Ovary (tissue), 10 donors: Measurements from ENCODE around the gene GABRG3. TPM values are rescaled to one million over a fixed set of nuclear protein-coding genes. Genes with fewer than 3 reads are reported as not detected.

Source experiments
- DNase-seq, 5 donors: peaks; one replicate each; pipeline ENCODE4 v3.0.0-alpha.2; 2019 to 2020
- H3K27ac ChIP-seq, 2 donors: fragments of 200-600 bp; one replicate each; pipeline versions ENCODE4 v1.5.1 to v1.8.0; 2019 to 2022
- H3K27me3 ChIP-seq: fragments of 200-600 bp; one replicate; pipeline ENCODE4 v1.8.0; 2022
- H3K36me3 ChIP-seq: fragments of 200-600 bp; sonication (generic); one replicate; pipeline ENCODE4 v1.5.1; 2019
- H3K4me1 ChIP-seq: one replicate; pipeline ENCODE4 v1.8.1; 2013; ENCODE audit warnings: mild to moderate bottlenecking, moderate library complexity; ENCODE audit not compliant: insufficient read depth
- H3K4me3 ChIP-seq: fragments of 200-600 bp; sonication (generic); one replicate; pipeline ENCODE4 v1.5.1; 2017
- H3K9me3 ChIP-seq, 2 donors: fragments of 200-600 bp in 1 of 2; sonication (generic) in 1 of 2; one replicate each; pipeline versions ENCODE4 v1.5.1 to v1.8.1; 2013 to 2019; ENCODE audit warnings: mild to moderate bottlenecking in 1 of 2, moderate library complexity in 1 of 2
- EP300 ChIP-seq: sonication (generic); formaldehyde crosslinking; IDR thresholded peaks from one replicate; pipeline ENCODE4 v1.6.1; 2017; ENCODE audit warnings: antibody characterized with exemption
- POLR2A ChIP-seq: fragments of 450-650 bp; IDR thresholded peaks from one replicate; pipeline ENCODE4 v1.6.1; 2017; ENCODE audit warnings: antibody characterized with exemption, mild to moderate bottlenecking, moderate library complexity
- WGBS, 3 donors: extraction: QIAGEN DNeasy Blood & Tissue Kit in 1 of 3; methylation state at CpG; one replicate each; pipeline versions ENCODE4 v1.1.5 to v1.1.7; 2013 to 2017; 5-methylcytosine and 5-hydroxymethylcytosine counted together
- intact Hi-C, 4 donors: fragments of 100-400 bp; cut with DNase I; formaldehyde crosslinking; loops; one replicate each; pipeline versions ENCODE4 v1.11.0 to v1.15.1; 2022 to 2023
- long read RNA-seq, 3 donors: library from polyadenylated mRNA in 2 of 3; unstranded in 2 of 3; transcript quantifications; one replicate each; pipeline ENCODE4 v2.0.0 and lab custom pipeline, GENCODE V29; 2021 to 2026
- polyA plus RNA-seq, 2 donors: library from polyadenylated mRNA; stranded (reverse); fragments of 200-250 nt in 1 of 2; fragments of 350-450 nt in 1 of 2; fragmentation: Illumina TruSeq in 1 of 2; extraction: RNeasy Lipid Tissue Mini Kit (QIAGEN cat#74804) in 1 of 2; gene quantifications; one replicate each; pipeline ENCODE4 v1.2.3, GENCODE V29; 2013 to 2014
- total RNA-seq, 7 donors: library from RNA; depleted of rRNA in 2 of 7; stranded (reverse); fragments of >200 nt in 2 of 7; fragmentation: NEBNext Ultra II Directional in 3 of 7; extraction: Animal tissue kit (Norgen Biotek cat#: 25700) in 3 of 7; gene quantifications; one replicate each; pipeline versions ENCODE4 v1.1.0 to v1.2.4, GENCODE V29; 2016 to 2023
- TF ChIP-seq, protein P1 (sequence below), 3 donors: fragments of 450-650 bp in 2 of 3; fragments of 200-600 bp in 1 of 3; IDR thresholded peaks; one replicate each; pipeline versions ENCODE4 v1.5.1 to v1.8.0; 2016 to 2022; ENCODE audit warnings: antibody characterized with exemption in 3 of 3, mild to moderate bottlenecking in 1 of 3
- donor health status: DM: no; HTN: no; CAD: no; lungs with moderate emphysema.
- donor health status: DM: no; HTN: no; CAD: no.
- donor health status: Bipolar disorder and iron deficiency.
- donor health status: DM: yes; HTN: yes; CAD: no.
- donor health status: DM: no; HTN: no; CAD: no.
- donor health status: DM: yes; HTN: yes; CAD: no.

The GABRG3 gene
- total RNA-seq (under 1 TPM in 1 of 7 donors, not detected in 6; 0.13 TPM), polyA plus RNA-seq (under 1 TPM; 0.01 to 0.18 TPM)
- long read RNA-seq, donor 1 = 0 reads
- long read RNA-seq, donor 2 = 0 reads
- long read RNA-seq, donor 3 = 0 reads

DNA sequence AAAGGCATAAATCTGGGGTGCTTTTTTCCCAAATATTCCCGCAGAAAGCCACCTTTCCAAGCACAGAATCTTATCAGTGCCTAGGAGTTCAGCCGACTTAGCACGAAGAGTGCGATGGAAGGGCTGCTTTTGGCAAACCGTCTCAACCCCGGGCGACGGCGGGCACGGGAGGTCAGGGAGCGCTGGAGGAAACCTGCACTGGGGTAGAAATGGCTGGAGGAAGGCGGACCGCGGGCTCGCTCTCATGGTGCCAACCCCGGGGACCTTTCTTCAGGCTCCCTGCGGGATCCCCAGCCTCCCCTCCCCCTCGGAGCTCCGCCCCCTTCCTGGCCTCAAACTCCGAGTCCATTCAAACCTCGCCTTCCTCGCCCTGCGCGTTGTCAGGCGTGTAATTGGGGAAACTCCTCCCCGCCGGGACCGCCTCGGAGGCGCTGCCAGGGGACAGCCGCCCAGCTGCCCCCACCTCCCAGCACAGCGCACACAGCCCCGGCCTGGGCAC, at the start of gene GABRG3:
Gene GABRG3 (plus strand): TSS at position 470 of the 499 bp plus-strand sequence.
- no peak within 1 kb of the TSS for H3K4me3 ChIP-seq
- TF ChIP-seq EP300 (no peak), POLR2A (no peak)
- TF ChIP-seq, protein P1, sequence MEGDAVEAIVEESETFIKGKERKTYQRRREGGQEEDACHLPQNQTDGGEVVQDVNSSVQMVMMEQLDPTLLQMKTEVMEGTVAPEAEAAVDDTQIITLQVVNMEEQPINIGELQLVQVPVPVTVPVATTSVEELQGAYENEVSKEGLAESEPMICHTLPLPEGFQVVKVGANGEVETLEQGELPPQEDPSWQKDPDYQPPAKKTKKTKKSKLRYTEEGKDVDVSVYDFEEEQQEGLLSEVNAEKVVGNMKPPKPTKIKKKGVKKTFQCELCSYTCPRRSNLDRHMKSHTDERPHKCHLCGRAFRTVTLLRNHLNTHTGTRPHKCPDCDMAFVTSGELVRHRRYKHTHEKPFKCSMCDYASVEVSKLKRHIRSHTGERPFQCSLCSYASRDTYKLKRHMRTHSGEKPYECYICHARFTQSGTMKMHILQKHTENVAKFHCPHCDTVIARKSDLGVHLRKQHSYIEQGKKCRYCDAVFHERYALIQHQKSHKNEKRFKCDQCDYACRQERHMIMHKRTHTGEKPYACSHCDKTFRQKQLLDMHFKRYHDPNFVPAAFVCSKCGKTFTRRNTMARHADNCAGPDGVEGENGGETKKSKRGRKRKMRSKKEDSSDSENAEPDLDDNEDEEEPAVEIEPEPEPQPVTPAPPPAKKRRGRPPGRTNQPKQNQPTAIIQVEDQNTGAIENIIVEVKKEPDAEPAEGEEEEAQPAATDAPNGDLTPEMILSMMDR (IDR thresholded peaks at IDR 0.05) = no peak
- H3K27me3 ChIP-seq = no peaks in the 10 kb centered on the region
- WGBS, 3 donors = 1 to 3% (median 2%) methylated on average over 19 to 33 of the region's 33 CpGs
- DNase-seq = no peak
- intact Hi-C loops = no loop called here
- H3K9me3 ChIP-seq = no peaks in the 10 kb centered on the region
- no peaks in the 10 kb centered on the region for H3K36me3 ChIP-seq
- no peak within 1 kb of the TSS for H3K27ac ChIP-seq
- no peaks in the 10 kb centered on the region for H3K4me1 ChIP-seq

DNA sequence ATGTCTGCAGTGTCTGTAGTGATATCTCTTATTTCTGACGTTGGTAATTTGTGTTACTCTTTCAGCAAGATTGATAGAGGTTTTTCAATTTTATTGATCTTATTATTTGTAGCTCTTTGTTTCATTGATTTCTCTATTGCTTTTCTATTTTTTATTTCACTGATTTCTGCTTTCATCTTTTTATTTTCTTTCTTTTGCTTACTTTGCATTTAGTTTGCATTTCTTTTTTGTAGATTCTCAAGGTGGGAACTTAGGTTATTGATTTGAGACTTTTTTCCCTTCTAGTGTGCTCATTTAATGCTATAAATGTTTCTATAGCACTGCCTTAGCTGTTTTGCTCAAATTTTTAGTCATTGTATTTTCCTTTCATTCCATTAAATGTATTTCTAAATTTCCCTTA, 49.5 kb upstream of the GABRG3 start:
- intact Hi-C loops = no loop called here
- WGBS, 3 donors = 56 to 82% (median 67%) methylated on average over 1 of the region's 1 CpG

DNA sequence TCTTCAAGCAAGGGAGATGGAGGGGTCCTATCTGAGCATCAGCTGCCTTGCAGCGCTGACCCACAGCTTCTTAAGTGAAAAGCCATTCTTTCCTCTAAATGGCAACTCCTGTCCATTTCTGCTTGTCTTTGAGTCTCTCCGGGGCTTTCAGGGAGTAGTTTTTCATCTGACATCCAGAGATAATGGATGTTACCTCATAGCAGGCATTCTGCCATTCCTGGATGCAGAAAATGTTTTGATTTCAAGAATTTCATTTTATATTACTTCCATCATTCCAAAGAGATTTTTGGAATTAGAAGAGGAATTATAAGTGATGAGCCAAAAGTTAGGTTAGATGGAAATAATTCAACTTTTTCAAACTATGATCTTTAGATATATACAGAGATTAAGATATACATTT, 44.9 kb upstream of the GABRG3 start:
- no peak for DNase-seq
- WGBS, 3 donors = 35 to 50% (median 49%) methylated on average over 2 of the region's 2 CpGs

More for the DNA sequence above, 49.5 kb upstream of the GABRG3 start:
- Histone ChIP-seq H3K4me3 (no peak overlapping the region), H3K27me3 (no peaks in the 10 kb centered on the region), H3K4me1 (no peaks in the 10 kb centered on the region), H3K9me3 (no peaks in the 10 kb centered on the region), H3K36me3 (no peaks in the 10 kb centered on the region), H3K27ac (no peak overlapping the region)
- no peak for DNase-seq
- no peak for TF ChIP-seq POLR2A
- no peak for TF ChIP-seq EP300
- TF ChIP-seq, protein P1 (IDR thresholded peaks at IDR 0.05) = no peak

DNA sequence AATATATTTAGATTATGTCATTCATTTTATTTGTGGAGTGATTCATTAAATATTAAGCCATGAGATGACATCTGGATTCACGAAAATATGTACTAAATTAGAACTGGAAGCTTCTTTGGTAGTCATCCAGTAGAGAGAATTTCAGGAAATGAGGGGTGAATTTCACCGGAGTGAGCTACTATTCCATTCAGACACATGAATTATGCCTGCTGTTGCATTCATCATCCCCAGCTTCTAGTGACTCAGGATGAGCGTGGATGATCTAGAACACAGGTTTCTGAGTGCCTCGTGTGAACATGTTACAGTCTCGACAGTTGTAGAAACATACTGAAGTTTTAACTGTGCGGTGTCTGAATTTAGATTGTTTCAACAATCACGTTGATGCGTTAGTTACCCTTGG, 42.9 kb upstream of the GABRG3 start:
- H3K4me1 ChIP-seq = no peaks in the 10 kb centered on the region
- H3K27me3 ChIP-seq = no peaks in the 10 kb centered on the region
- DNase-seq = no peak
- H3K9me3 ChIP-seq = no peaks in the 10 kb centered on the region
- H3K36me3 ChIP-seq = no peaks in the 10 kb centered on the region
- TF ChIP-seq EP300 (no peak), POLR2A (no peak)
- TF ChIP-seq, protein P1 (IDR thresholded peaks at IDR 0.05) = no peak
- intact Hi-C loops = no loop called here
- H3K27ac ChIP-seq = no peak overlapping the region
- H3K4me3 ChIP-seq = no peak overlapping the region
- 61 to 68% (median 65%) methylated on average over 8 of the region's 8 CpGs for WGBS, 3 donors

More for the DNA sequence above, 44.9 kb upstream of the GABRG3 start:
- Histone ChIP-seq H3K36me3 (no peaks in the 10 kb centered on the region), H3K9me3 (no peaks in the 10 kb centered on the region), H3K4me1 (no peaks in the 10 kb centered on the region), H3K4me3 (no peak overlapping the region), H3K27me3 (no peaks in the 10 kb centered on the region), H3K27ac (no peak overlapping the region)
- intact Hi-C loops = no loop called here
- TF ChIP-seq POLR2A (no peak), EP300 (no peak)
- TF ChIP-seq, protein P1 (IDR thresholded peaks at IDR 0.05) = no peak
